Osteoblast (primary cell): Measurements from ENCODE around the gene OMA1. TPM values are rescaled to one million over a fixed set of nuclear protein-coding genes. Genes with fewer than 3 reads are reported as not detected.
"Not testable (repeated sequence)": the region's sequence is repeated elsewhere in the genome, so short reads cannot be mapped to it uniquely, and the experiment has no call there.

Source experiments
- DNase-seq: peaks from one replicate; pipeline ENCODE4 v3.0.0; 2011; ENCODE audit warnings: low spot score, mixed read lengths; ENCODE audit not compliant: insufficient read length; ENCODE audit errors: missing footprints
- H2AFZ ChIP-seq: 2 replicates; pipeline ENCODE4 v1.6.0; 2011; ENCODE audit warnings: mild to moderate bottlenecking, low read length
- H3K27ac ChIP-seq: 2 replicates; pipeline ENCODE4 v1.5.1; 2011; ENCODE audit warnings: mild to moderate bottlenecking, low read depth, low read length, moderate library complexity
- H3K27me3 ChIP-seq: 2 replicates; pipeline ENCODE4 v1.6.0; 2012; ENCODE audit warnings: mild to moderate bottlenecking, control low read depth, inconsistent platforms, low read length, moderate library complexity; ENCODE audit not compliant: insufficient read depth
- H3K36me3 ChIP-seq: 2 replicates; pipeline ENCODE4 v1.5.1; 2011; ENCODE audit warnings: mild to moderate bottlenecking, low read length, control low read depth, moderate library complexity; ENCODE audit not compliant: insufficient read depth
- H3K4me1 ChIP-seq: 2 replicates; pipeline ENCODE4 v1.5.1; 2011; ENCODE audit warnings: mild to moderate bottlenecking, low read length, control low read depth, moderate library complexity; ENCODE audit not compliant: insufficient read depth
- H3K4me2 ChIP-seq: 2 replicates; pipeline ENCODE4 v1.6.0; 2011; ENCODE audit warnings: mild to moderate bottlenecking, low read length; ENCODE audit not compliant: insufficient read depth
- H3K4me3 ChIP-seq: fragments of 200-600 bp; sonication (generic); 3 replicates; pipeline ENCODE4 v1.5.1; 2012; ENCODE audit warnings: mild to moderate bottlenecking, low read length, inconsistent platforms; ENCODE audit not compliant: insufficient read depth
- H3K79me2 ChIP-seq: 2 replicates; pipeline ENCODE4 v1.6.0; 2012; ENCODE audit warnings: mild to moderate bottlenecking, low read length, control low read depth, inconsistent platforms; ENCODE audit not compliant: insufficient read depth
- H3K9me3 ChIP-seq: 2 replicates; pipeline ENCODE4 v1.5.1; 2011; ENCODE audit warnings: low read depth, low read length, control low read depth
- H4K20me1 ChIP-seq: 2 replicates; pipeline ENCODE4 v1.6.0; 2012; ENCODE audit warnings: mild to moderate bottlenecking, low read length, control low read depth; ENCODE audit not compliant: insufficient read depth
- total RNA-seq: library from RNA; depleted of rRNA; stranded (reverse); fragments of >200 nt; gene quantifications from 2 replicates; pipeline ENCODE4 v1.2.3, GENCODE V29; 2012
- TF ChIP-seq, protein P1 (sequence below): IDR thresholded peaks from 2 replicates; pipeline ENCODE4 v1.5.1; 2011; ENCODE audit warnings: mild to moderate bottlenecking, low read depth, low read length, moderate library complexity; ENCODE audit errors: extremely low read depth

OMA1 gene
- total RNA-seq, 1 donor, result 22.8 TPM

GRCh38 chr1:58561633-58562032, 15.1 kb upstream of the OMA1 start:
- no peaks in the 10 kb centered on the region for H4K20me1 ChIP-seq
- no peak overlapping the region for H3K4me3 ChIP-seq
- no peaks in the 10 kb centered on the region for H3K27me3 ChIP-seq
- H3K9me3 ChIP-seq, result no peaks in the 10 kb centered on the region
- no peak overlapping the region for H2AFZ ChIP-seq
- H3K27ac ChIP-seq, result no peak overlapping the region
- H3K4me1 ChIP-seq, result no peaks in the 10 kb centered on the region
- TF ChIP-seq, protein P1, sequence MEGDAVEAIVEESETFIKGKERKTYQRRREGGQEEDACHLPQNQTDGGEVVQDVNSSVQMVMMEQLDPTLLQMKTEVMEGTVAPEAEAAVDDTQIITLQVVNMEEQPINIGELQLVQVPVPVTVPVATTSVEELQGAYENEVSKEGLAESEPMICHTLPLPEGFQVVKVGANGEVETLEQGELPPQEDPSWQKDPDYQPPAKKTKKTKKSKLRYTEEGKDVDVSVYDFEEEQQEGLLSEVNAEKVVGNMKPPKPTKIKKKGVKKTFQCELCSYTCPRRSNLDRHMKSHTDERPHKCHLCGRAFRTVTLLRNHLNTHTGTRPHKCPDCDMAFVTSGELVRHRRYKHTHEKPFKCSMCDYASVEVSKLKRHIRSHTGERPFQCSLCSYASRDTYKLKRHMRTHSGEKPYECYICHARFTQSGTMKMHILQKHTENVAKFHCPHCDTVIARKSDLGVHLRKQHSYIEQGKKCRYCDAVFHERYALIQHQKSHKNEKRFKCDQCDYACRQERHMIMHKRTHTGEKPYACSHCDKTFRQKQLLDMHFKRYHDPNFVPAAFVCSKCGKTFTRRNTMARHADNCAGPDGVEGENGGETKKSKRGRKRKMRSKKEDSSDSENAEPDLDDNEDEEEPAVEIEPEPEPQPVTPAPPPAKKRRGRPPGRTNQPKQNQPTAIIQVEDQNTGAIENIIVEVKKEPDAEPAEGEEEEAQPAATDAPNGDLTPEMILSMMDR, result no peak
- no peak overlapping the region for H3K4me2 ChIP-seq
- no peak for DNase-seq
- no peaks in the 10 kb centered on the region for H3K79me2 ChIP-seq
- H3K36me3 ChIP-seq, result no peaks in the 10 kb centered on the region

GRCh38 chr1:58555393-58555792, 8.9 kb upstream of the OMA1 start:
- no peaks in the 10 kb centered on the region for H3K36me3 ChIP-seq
- no peaks in the 10 kb centered on the region for H3K9me3 ChIP-seq
- H3K4me2 ChIP-seq, result no peak overlapping the region
- no peaks in the 10 kb centered on the region for H3K4me1 ChIP-seq
- no peak for DNase-seq
- no peak overlapping the region for H3K27ac ChIP-seq
- H4K20me1 ChIP-seq, result no peaks in the 10 kb centered on the region
- H2AFZ ChIP-seq, result no peak overlapping the region
- H3K79me2 ChIP-seq, result no peaks in the 10 kb centered on the region
- H3K27me3 ChIP-seq, result no peaks in the 10 kb centered on the region
- TF ChIP-seq, protein P1, result no peak
- no peak overlapping the region for H3K4me3 ChIP-seq

GRCh38 chr1:58551186-58552140, 4.9 kb upstream of the OMA1 start:
- H3K9me3 ChIP-seq, result no peaks in the 10 kb centered on the region
- H3K4me3 ChIP-seq, result no peak overlapping the region
- H3K27ac ChIP-seq, result no peak overlapping the region
- no peak overlapping the region for H2AFZ ChIP-seq
- TF ChIP-seq, protein P1, result no peak
- no peaks in the 10 kb centered on the region for H4K20me1 ChIP-seq
- no peaks in the 10 kb centered on the region for H3K36me3 ChIP-seq
- no peaks in the 10 kb centered on the region for H3K4me1 ChIP-seq
- no peaks in the 10 kb centered on the region for H3K79me2 ChIP-seq
- H3K4me2 ChIP-seq, result no peak overlapping the region
- DNase-seq, result no peak
- peaks cover 4% of the 10 kb centered on the region for H3K27me3 ChIP-seq

- not testable (repeated sequence) for H3K27ac ChIP-seq, H2AFZ ChIP-seq, H3K27me3 ChIP-seq, H3K4me1 ChIP-seq, H3K4me3 ChIP-seq, H3K9me3 ChIP-seq, H3K79me2 ChIP-seq, H3K36me3 ChIP-seq, H3K4me2 ChIP-seq, H4K20me1 ChIP-seq, DNase-seq
Observed at GRCh38 chr1:58549291-58549690, 2.8 kb upstream of the OMA1 start.
